ENCODE measurements around the gene ZFP36. TPM values are rescaled to one million over a fixed set of nuclear protein-coding genes. Genes with fewer than 3 reads are reported as not detected.

ZFP36 gene
- total RNA-seq, 1 experiment from 2014 or later, result 2.8 TPM

DNA sequence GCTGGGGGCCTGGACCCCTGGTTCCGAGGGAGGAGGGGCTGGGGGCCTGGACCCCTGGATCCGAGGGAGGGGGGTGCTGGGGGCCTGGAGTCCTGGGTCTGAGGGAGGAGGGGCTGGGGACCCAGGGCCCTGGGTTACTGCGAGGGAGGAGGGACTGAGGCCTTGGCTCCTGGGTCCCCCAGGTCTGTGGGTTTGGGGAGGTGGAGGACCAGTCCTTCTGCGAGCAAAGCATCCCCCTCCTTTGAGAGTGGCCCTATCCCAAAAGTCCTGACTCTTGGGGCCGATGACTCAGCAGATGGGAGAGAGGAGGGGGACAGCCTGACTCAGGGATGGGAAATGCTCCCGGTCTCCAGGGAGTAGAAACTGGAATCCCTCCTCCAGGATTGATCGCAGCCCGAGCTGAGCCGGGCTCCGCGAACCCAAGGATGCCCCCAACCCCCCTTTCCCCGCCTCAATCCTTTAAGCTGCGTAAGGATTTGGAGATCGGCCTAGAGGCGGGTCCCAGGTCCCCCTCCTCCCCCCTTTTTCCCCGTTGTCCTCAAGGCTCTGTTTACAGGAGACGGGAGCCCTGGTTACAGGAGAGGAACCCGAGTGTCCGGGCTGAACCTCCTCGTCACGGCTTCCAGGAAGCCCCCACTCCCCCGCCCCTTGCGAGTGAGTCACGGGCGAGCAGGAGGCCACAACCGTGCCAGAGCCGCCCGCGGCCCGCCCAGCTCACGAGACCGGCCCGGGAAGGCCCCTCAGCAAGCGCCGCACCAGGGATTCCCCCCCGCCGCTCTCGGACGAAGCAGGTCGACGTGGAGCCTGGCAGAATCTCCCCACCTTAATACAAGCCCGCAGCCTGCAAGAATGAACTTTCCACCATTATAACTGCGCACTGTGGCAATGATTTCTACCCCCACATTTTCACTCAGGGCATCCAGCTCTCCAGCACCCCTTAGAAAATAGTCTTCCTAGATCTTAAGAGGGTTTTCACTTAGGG, 3.0 kb upstream of the ZFP36 start:
- peak; percentile 97 for DNase-seq (ENCODE audit: low read depth)

DNA sequence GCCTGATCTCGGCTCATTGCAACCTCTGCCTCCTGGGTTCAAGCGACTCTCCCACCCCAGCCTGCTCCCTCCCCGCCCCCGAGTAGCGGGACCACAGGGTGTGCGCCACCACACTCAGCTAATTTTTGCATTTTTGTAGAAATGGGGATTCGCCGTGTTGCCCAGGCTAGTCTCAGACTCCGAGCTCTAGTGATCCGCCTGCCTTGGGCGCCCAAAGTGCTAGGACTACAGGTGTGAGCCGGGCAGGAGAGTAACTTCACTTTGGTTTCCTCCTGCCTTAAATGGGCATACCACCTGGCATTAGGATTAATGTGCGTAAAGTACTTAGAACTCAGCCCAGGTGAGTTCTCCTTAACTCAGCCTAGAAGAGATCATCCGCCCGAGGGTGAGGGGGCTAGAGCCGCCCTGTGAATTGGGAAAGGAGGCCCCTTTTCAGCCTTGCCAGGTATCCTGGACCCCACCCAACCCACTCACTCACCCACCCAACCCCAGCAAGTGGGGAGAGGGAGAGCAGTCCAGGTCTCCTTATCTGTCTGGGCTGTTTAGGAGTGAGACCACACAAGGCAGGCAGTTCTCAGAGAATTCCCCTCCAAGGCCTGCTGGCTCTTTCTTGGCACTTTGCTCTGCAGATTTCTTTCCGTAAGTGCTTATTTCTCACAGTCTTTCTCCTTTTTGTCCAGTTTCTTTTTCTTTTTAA, 1.2 kb upstream of the ZFP36 start:
- DNase-seq (ENCODE audit: low read depth), result no peak

DNA sequence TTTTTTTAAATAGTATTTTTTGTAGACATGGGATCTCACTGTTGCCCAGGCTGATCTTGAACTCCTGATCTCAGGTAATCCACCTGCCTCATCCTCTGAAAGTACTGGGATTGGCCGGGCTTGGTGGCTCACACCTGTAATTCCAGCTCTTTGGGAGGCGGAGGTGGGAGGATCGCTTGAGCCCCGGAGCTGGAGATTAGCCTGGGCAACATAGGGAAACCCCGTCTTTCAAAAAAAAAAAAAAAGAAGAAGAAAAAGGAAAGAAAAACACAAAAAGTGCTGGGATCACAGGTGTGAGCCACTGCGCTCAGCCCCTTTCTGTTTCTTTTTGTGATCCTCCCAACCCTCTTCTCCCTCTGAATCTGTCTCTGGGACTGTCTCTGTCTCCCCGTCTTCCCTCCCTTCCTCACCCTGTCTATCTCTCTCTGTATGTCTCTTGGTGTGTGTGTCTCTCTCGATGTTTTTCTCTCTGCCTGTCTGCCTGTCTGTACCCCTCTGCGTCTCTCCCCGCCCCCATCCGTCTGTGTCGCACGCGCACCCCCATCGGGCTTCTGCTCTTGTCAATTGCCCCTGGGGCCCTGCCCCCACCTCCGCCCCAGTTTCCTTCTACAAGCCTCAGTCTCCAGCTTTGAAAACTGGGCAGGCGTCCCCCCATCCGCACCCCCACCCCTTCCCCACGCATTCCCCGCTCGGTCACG, 540 bp upstream of the ZFP36 start:
- DNase-seq (ENCODE audit: low read depth), result peak; percentile 21

DNA sequence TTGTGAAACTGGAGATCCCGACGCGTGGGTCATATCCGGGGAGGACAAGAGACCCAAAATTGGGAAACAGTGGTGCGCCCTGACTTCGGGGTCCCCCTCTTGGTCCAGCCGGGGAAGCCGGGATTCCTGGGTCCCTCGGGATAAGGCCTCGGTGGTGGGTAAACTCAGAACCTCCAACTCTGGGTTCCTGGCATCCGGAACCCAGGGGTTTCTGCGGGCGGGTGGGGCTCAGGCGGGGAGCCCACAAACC, 688 bp downstream of the ZFP36 start:
- DNase-seq (ENCODE audit: low read depth), result no peak

GRCh38 chr19:39407660-39408391, 1.2 kb downstream of the ZFP36 start:
- no peak for DNase-seq (ENCODE audit: low read depth)

GRCh38 chr19:39408392-39409207, 2.0 kb downstream of the ZFP36 start:
- DNase-seq (ENCODE audit: low read depth), result no peak

DNA sequence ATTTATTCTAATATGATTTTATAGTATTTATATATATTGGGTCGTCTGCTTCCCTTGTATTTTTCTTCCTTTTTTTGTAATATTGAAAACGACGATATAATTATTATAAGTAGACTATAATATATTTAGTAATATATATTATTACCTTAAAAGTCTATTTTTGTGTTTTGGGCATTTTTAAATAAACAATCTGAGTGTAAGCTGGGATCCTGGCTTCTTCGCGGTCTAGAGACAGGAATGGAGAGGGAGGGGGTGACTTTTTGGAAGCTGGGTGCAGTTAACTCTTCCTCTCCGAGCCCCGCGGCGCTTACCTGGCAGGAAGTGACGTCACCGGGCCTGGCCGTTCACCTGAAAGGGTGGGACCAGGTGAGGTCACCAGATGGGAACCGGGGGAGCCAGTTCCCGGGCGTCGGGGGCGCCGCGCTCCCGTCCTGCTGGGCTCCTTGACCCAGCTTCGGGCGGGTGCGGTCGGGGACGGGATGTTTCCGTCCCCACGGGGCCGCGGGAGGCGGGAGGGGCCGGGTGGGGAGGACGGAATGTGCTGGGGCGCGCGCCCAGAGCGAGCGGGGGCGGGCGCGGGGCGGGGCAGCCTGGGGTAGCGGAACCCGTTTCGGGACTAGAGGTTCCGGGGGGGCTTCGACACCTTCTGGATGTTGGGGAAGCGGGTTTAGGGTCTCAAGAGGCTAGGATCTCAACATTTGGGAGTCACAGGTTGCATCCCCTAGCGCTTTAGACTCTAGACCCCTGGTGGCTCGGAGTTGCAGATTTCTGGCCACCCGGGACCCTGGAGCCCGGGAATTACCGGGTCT, 2.8 kb downstream of the ZFP36 start:
- no peak for DNase-seq (ENCODE audit: low read depth)

- DNase-seq (ENCODE audit: low read depth), result no peak
These were observed 3.6 kb downstream of the ZFP36 start for GRCh38 chr19:39410017-39410830.

- no peak for DNase-seq (ENCODE audit: low read depth)
These were observed 4.1 kb downstream of the ZFP36 start for GRCh38 chr19:39410831-39411080.

GRCh38 chr19:39411081-39411831, 4.6 kb downstream of the ZFP36 start:
- DNase-seq (ENCODE audit: low read depth), result no peak

GRCh38 chr19:39411832-39412099, 5.1 kb downstream of the ZFP36 start:
- DNase-seq (ENCODE audit: low read depth), result no peak

GRCh38 chr19:39412100-39412866, 5.6 kb downstream of the ZFP36 start, which contains the start of gene PLEKHG2:
TSS of gene PLEKHG2 (plus strand) at chr19:39412669. CDS start at chr19:39414087, 1,418 bp downstream.
- peak; percentile 99 for DNase-seq (ENCODE audit: low read depth)

DNA sequence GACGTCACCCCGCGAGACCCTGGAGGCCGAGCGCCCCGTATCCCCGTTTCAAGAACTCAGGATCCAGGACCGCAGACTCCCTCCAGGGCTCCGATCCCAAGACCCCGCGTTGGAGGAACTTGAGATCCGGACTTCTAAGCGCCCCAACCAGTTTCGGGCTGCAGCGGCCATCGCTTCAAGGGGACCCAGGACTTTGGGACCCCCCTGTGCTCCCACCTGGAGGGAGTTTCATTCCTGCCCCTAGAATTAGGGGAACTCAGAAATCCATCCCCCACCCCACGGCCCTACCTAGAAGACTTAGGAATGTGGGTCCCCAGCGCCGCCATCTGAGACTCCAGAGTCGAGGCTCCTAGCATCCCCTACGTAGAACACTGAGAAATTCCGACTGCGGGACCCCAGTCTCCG, 6.2 kb downstream of the ZFP36 start:
- no peak for DNase-seq (ENCODE audit: low read depth)

DNA sequence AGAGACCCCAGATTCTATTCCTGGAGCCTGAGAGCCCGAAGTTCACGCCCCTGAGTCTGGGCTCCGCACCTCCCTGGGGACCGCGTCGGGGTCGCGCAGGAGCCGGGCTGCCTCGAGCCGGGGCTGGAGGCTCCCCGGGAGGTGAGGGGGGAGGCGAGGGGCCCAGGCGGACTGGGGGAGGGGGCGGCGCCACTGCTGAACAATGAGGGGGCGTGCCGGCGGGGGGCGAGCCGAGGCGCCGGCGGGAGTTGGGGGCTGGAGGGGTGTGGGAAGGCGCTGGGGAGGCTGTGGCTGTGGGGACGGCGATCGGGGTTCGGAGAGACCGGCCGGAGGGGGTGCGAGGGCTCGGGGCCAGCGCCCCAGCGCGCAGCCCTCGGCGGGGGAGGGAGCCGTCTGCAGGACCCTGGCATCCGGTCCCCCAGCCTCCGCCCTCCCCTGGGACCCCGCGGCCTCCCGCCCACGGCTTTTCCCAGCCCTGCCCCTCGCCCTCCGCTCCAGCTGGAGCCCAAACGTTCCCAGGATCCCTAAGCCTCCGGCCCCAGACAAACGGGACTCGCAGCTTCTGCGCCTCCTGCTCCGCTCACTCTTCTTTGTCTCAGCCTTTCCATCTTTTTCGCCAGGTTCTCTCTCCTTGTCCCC, 6.7 kb downstream of the ZFP36 start:
- DNase-seq (ENCODE audit: low read depth), result no peak

DNA sequence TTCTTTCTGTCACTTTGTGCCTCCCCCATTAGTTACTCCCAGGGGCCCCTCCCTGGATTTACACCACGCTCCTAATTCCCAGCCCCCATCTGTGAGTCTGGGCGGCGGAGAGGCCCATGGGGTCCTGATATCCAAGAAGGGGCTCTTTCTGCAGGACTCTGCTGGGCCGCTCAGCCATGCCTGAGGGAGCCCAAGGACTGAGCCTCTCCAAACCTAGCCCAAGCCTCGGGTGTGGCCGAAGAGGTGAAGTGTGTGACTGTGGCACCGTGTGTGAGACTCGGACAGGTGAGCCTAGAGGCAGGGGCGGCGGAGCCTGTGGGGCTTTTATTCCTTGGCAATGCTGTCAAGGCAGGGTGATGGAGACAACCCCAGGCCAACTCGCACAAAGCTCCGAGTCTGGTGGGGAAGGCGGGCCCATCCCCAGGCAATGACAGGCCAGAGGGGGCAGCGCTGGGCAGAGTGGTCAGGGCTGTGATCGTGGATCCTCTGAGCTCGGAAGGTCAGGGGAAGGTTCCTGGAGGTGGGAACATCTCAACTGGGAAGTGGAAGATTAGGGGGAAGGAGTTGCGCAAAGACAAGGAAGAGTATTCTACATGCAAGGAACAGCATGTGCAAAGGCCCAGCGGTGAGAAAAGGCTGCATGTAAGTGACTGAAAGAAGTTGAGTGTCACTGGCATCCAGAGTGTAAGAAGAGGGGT, 7.4 kb downstream of the ZFP36 start:
- no peak for DNase-seq (ENCODE audit: low read depth)
